Osteocyte (in vitro differentiated cells): Measurements from ENCODE around the gene PMS2. TPM values are rescaled to one million over a fixed set of nuclear protein-coding genes. Genes with fewer than 3 reads are reported as not detected.
"Not testable (repeated sequence)": the region's sequence is repeated elsewhere in the genome, so short reads cannot be mapped to it uniquely, and the experiment has no call there.

Source experiments
- DNase-seq: peaks from one replicate; pipeline ENCODE4 v3.0.0; 2021; ENCODE audit warnings: mixed read lengths; ENCODE audit not compliant: unreplicated experiment; ENCODE audit errors: extremely low spot score
- H3K27ac Mint-ChIP-seq: one replicate; pipeline ENCODE4 v1.8.0; 2021; ENCODE audit warnings: mild to moderate bottlenecking, mixed read lengths; ENCODE audit not compliant: unreplicated experiment
- H3K27me3 Mint-ChIP-seq: one replicate; pipeline ENCODE4 v1.8.0; 2021; ENCODE audit warnings: mixed read lengths; ENCODE audit not compliant: unreplicated experiment
- H3K36me3 Mint-ChIP-seq: one replicate; pipeline ENCODE4 v1.8.0; 2021; ENCODE audit warnings: mixed read lengths; ENCODE audit not compliant: unreplicated experiment
- H3K4me1 Mint-ChIP-seq: one replicate; pipeline ENCODE4 v1.8.0; 2021; ENCODE audit warnings: mixed read lengths; ENCODE audit not compliant: unreplicated experiment
- H3K4me3 Mint-ChIP-seq: one replicate; pipeline ENCODE4 v1.8.0; 2021; ENCODE audit warnings: mild to moderate bottlenecking, moderate library complexity, mixed read lengths; ENCODE audit not compliant: unreplicated experiment
- H3K9me3 Mint-ChIP-seq: one replicate; pipeline ENCODE4 v1.8.0; 2021; ENCODE audit warnings: mixed read lengths; ENCODE audit not compliant: unreplicated experiment
- long read RNA-seq: library from polyadenylated mRNA; unstranded; transcript quantifications from one replicate; pipeline ENCODE4 v2.0.0, GENCODE V29; 2021
- total RNA-seq: library from RNA; stranded (reverse); gene quantifications from 2 replicates; pipeline ENCODE4 v1.2.1, GENCODE V29; 2021
- TF ChIP-seq, protein P1 (sequence below): fragments of 200-600 bp; sonication (generic); IDR thresholded peaks from 2 replicates; pipeline ENCODE4 v1.5.0; 2021; ENCODE audit warnings: antibody characterized with exemption, mild to moderate bottlenecking, moderate library complexity

The PMS2 gene, protein sequence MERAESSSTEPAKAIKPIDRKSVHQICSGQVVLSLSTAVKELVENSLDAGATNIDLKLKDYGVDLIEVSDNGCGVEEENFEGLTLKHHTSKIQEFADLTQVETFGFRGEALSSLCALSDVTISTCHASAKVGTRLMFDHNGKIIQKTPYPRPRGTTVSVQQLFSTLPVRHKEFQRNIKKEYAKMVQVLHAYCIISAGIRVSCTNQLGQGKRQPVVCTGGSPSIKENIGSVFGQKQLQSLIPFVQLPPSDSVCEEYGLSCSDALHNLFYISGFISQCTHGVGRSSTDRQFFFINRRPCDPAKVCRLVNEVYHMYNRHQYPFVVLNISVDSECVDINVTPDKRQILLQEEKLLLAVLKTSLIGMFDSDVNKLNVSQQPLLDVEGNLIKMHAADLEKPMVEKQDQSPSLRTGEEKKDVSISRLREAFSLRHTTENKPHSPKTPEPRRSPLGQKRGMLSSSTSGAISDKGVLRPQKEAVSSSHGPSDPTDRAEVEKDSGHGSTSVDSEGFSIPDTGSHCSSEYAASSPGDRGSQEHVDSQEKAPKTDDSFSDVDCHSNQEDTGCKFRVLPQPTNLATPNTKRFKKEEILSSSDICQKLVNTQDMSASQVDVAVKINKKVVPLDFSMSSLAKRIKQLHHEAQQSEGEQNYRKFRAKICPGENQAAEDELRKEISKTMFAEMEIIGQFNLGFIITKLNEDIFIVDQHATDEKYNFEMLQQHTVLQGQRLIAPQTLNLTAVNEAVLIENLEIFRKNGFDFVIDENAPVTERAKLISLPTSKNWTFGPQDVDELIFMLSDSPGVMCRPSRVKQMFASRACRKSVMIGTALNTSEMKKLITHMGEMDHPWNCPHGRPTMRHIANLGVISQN
- 21.4 and 26.3 TPM in 2 replicates for total RNA-seq
- long read RNA-seq, transcript PMS2-209 (15 exons, 2,765 nt) = minor isoform, 5 of 122 reads
- long read RNA-seq, transcript PMS2-201 (15 exons, 2,855 nt) = major isoform, 42 of 122 reads
- long read RNA-seq, partial matches to known transcripts = 53 of 122 reads
- long read RNA-seq, other reads (novel, unspliced or antisense) = 19 of 122 reads

DNA sequence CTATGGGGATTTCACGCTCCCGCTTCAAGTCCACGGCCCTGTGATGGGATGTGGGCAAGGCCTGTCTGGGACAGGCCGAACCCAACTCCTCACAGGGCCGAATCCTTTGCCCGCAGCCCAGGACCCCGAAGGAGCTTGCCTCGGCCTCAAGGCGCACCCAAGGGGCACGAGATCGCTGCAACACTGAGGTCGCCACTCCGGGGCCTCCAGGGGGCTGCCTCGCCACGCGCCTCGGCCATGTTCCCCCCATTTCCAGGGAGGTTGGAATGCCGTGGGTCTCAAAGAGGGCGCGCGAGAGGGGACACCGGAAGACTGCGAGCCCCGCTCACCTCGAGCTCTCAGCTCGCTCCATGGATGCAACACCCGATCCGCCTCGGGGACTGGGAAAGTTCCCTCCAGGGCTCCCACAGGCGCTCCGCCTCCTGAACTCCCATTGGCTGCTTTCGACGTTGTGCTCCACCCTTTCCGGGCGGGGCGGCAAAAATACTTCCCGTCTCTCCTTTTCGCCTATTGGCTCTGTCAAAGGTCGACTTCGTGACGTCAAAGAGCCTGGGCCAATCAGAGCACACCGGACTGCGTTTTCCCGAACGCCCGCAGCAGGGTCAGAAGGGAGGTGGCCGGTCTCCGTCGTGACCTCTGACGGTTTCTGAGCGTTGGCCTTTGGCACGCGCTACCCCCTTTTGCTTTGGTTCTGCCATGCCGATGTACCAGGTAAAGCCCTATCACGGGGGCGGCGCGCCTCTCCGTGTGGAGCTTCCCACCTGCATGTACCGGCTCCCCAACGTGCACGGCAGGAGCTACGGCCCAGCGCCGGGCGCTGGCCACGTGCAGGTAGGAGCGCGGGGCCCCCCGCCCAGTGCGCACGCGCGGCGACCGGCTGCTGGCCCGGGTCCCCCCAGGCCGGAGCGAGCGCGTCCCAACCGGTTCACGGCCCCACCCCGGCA lies at the start of gene PMS2, which contains the start of gene AIMP2:
TSS of gene PMS2 (minus strand) at position 382 of the 944 bp plus-strand sequence. CDS start at position 352, 30 bp downstream.
TSS of gene AIMP2 (plus strand) at position 605 of the 944 bp plus-strand sequence. CDS start at position 697, 92 bp downstream.
- Mint-ChIP-seq H3K4me3 (peak within 1 kb of the TSS; percentile 85), H3K9me3 (no peaks in the 10 kb centered on the region), H3K36me3 (peaks cover 15% of the 10 kb centered on the region), H3K4me1 (peaks cover 31% of the 10 kb centered on the region), H3K27me3 (no peaks in the 10 kb centered on the region), H3K27ac (peak within 1 kb of the TSS; percentile 91)
- peak; percentile 98 for DNase-seq
- TF ChIP-seq, protein P1, sequence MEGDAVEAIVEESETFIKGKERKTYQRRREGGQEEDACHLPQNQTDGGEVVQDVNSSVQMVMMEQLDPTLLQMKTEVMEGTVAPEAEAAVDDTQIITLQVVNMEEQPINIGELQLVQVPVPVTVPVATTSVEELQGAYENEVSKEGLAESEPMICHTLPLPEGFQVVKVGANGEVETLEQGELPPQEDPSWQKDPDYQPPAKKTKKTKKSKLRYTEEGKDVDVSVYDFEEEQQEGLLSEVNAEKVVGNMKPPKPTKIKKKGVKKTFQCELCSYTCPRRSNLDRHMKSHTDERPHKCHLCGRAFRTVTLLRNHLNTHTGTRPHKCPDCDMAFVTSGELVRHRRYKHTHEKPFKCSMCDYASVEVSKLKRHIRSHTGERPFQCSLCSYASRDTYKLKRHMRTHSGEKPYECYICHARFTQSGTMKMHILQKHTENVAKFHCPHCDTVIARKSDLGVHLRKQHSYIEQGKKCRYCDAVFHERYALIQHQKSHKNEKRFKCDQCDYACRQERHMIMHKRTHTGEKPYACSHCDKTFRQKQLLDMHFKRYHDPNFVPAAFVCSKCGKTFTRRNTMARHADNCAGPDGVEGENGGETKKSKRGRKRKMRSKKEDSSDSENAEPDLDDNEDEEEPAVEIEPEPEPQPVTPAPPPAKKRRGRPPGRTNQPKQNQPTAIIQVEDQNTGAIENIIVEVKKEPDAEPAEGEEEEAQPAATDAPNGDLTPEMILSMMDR = peak; percentile 21

DNA sequence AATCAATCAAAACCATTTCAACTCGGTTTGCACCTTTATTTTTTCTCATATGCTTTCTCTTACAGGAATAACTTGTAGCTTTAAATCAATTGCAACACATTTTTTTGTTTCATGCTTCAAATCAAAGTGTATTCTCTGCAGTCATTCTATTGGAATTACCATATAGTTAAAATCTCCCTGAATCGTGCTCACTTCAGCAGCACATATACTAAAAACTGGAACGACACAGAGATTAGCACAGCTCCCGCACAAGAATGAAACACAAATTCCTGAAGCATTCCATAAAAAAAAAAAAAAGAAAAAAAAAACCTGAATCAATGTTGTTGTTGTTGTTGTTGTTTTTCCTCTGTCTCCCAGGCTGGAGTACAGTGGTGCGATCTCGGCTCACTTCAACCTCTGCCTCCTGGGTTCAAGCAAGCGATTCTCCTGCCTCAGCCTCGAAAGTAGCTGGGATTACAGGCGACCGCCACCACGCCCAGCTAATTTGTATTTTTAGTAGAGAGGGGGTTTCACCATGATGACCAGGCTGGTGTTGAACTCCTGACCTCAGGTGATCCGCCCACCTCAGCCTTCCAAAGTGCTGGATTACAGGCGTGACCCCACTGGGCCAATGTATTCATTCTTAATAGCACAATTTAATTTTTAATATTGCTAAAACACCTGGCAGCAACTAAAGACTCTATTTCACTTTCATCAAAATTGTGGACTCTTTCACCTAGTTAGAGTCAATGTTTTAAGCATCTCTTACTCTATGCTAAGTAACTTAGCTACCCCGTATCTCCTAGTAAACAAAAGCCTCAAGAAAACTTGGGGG lies 48.7 kb upstream of the PMS2 start:
- no peaks in the 10 kb centered on the region for H3K27me3 Mint-ChIP-seq
- peaks cover 25% of the 10 kb centered on the region for H3K4me1 Mint-ChIP-seq
- H3K36me3 Mint-ChIP-seq = peaks cover 13% of the 10 kb centered on the region
- H3K4me3 Mint-ChIP-seq = peak overlapping the region; percentile 93
- H3K9me3 Mint-ChIP-seq = no peaks in the 10 kb centered on the region
- DNase-seq = no peak
- TF ChIP-seq, protein P1 = no peak
- peak overlapping the region; percentile 87 for H3K27ac Mint-ChIP-seq

DNA sequence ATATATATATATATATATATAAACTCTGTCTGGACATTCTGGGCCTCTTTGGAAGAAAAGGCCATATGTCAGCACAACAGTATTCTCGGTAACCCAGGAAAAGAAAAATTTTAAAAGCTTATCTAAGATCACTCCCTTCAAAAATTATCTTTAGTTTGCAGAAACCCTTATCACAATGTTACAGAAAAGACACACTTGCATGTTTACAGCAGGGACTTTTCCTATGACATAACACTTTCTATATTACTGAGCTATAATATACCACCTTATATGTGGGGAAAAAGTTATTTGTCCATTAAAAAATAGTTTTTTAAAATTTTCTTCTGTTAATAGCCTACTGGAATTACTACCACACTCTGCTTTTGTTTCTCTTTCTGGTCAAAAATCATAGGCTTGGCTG lies 47.8 kb upstream of the PMS2 start:
- Mint-ChIP-seq H3K4me3 (no peak overlapping the region), H3K27ac (no peak overlapping the region), H3K4me1 (peaks cover 25% of the 10 kb centered on the region), H3K36me3 (peaks cover 13% of the 10 kb centered on the region), H3K27me3 (no peaks in the 10 kb centered on the region), H3K9me3 (no peaks in the 10 kb centered on the region)
- TF ChIP-seq, protein P1 = no peak
- DNase-seq = no peak

DNA sequence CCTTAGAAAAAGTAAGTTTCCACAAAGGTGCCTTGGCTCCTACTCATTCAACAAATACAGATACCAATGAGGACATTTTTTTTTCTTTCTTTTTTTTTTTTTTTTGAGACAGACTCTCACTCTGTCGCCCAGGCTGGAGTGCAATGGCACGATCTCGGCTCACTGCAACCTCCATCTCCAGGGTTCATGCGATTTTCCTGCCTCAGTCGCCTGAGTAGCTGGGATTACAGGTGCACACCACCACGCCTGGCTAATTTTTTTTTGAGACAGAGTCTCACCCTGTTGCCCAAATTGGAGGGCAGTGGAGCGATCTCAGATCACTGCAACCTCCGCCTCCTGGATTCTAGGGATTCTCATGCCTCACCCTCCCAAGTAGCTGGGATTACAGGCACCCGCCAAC lies 42.3 kb upstream of the PMS2 start:
- H3K9me3 Mint-ChIP-seq, H3K4me1 Mint-ChIP-seq, H3K4me3 Mint-ChIP-seq, DNase-seq, H3K27me3 Mint-ChIP-seq, H3K27ac Mint-ChIP-seq: not testable (repeated sequence)
- H3K36me3 Mint-ChIP-seq = peaks cover 27% of the 10 kb centered on the region
